HepG2 (cell line): Measurements from ENCODE around the gene MED22. TPM values are rescaled to one million over a fixed set of nuclear protein-coding genes. Genes with fewer than 3 reads are reported as not detected.

Experiments used
- ATF3 ChIP-seq: sonication (generic); formaldehyde crosslinking; IDR thresholded peaks from 2 replicates; pipeline ENCODE4 v1.4.0; 2020; ENCODE audit warnings: missing genetic modification reagents
- CCDC6 ChIP-seq: sonication (generic); formaldehyde crosslinking; IDR thresholded peaks from 2 replicates; pipeline ENCODE4 v1.8.1; 2022; ENCODE audit warnings: mild to moderate bottlenecking, missing genetic modification reagents, moderate library complexity
- ELF3 ChIP-seq: IDR thresholded peaks from 2 replicates; pipeline ENCODE4 v1.6.1; 2016; ENCODE audit warnings: missing genetic modification reagents, missing compliant biosample characterization
- GABPB1 ChIP-seq: IDR thresholded peaks from 2 replicates; pipeline ENCODE4 v1.6.1; 2016; ENCODE audit warnings: mild to moderate bottlenecking, missing genetic modification reagents, moderate library complexity, missing compliant biosample characterization
- HNRNPK ChIP-seq: fragments of 200-400 bp; formaldehyde crosslinking; IDR thresholded peaks from 2 replicates; pipeline ENCODE4 v1.6.1; 2018; ENCODE audit warnings: low read length, low read depth, moderate library complexity, mild to moderate bottlenecking; ENCODE audit not compliant: poor library complexity, severe bottlenecking
- MAF1 ChIP-seq: sonication (generic); formaldehyde crosslinking; IDR thresholded peaks from 2 replicates; pipeline ENCODE4 v1.5.0; 2020; ENCODE audit warnings: missing genetic modification reagents, borderline replicate concordance
- MBNL3 ChIP-seq: fragments of 250-450 bp; sonication (Bioruptor Pico); conservative IDR thresholded peaks from 2 replicates; pipeline ENCODE4 v1.8.0; 2022; ENCODE audit warnings: mild to moderate bottlenecking, inconsistent platforms
- NR2F2 ChIP-seq: IDR thresholded peaks from 2 replicates; pipeline ENCODE4 v1.6.1; 2012; ENCODE audit warnings: low read depth, inconsistent platforms, borderline replicate concordance
- PAXIP1 ChIP-seq: sonication (generic); formaldehyde crosslinking; conservative IDR thresholded peaks from 2 replicates; pipeline ENCODE4 v1.4.0; 2020; ENCODE audit warnings: mild to moderate bottlenecking, missing genetic modification reagents, moderate library complexity
- ZBTB3 ChIP-seq: sonication (generic); formaldehyde crosslinking; IDR thresholded peaks from 2 replicates; pipeline ENCODE4 v1.4.0; 2020; ENCODE audit warnings: low read depth, mild to moderate bottlenecking, moderate library complexity, missing genetic modification reagents, borderline replicate concordance
- ZNF101 ChIP-seq: sonication (generic); formaldehyde crosslinking; IDR thresholded peaks from 2 replicates; pipeline ENCODE4 v1.4.0; 2020; ENCODE audit warnings: mild to moderate bottlenecking, low read depth, missing genetic modification reagents, borderline replicate concordance
- ZNF251 ChIP-seq: sonication (generic); formaldehyde crosslinking; IDR thresholded peaks from 2 replicates; pipeline ENCODE4 v1.9.0; 2021; ENCODE audit warnings: mild to moderate bottlenecking, missing genetic modification reagents
- ZNF263 ChIP-seq: sonication (generic); formaldehyde crosslinking; IDR thresholded peaks from 2 replicates; pipeline ENCODE4 v1.4.0; 2020; ENCODE audit warnings: missing genetic modification reagents
- ZNF276 ChIP-seq: sonication (generic); formaldehyde crosslinking; IDR thresholded peaks from 2 replicates; pipeline ENCODE4 v1.4.0; 2020; ENCODE audit warnings: mild to moderate bottlenecking, low read depth, missing genetic modification reagents
- ZNF337 ChIP-seq: sonication (generic); formaldehyde crosslinking; IDR thresholded peaks from 2 replicates; pipeline ENCODE4 v1.5.1; 2020; ENCODE audit warnings: missing genetic modification reagents, low read depth, mild to moderate bottlenecking, borderline replicate concordance
- ZNF776 ChIP-seq: sonication (generic); formaldehyde crosslinking; IDR thresholded peaks from 2 replicates; pipeline ENCODE4 v1.4.0; 2020; ENCODE audit warnings: mild to moderate bottlenecking, missing genetic modification reagents
- polyA plus RNA-seq, 8 experiments: library from polyadenylated mRNA; depleted of rRNA in 3 of 8; stranded (reverse) in 7 of 8; unstranded in 1 of 8; fragments of >200 nt; fragmentation: Illumina TruSeq in 4 of 8; extraction: Trizol in 4 of 8; gene quantifications; 2 replicates each; pipeline versions ENCODE4 v1.2.1 to v1.2.3, GENCODE V29; 2011 to 2016; ENCODE audit warnings: low read depth in 4 of 8, missing spikeins in 1 of 8, mixed read lengths in 1 of 8; ENCODE audit not compliant: insufficient read depth in 1 of 8
- total RNA-seq, 5 experiments: library from RNA; depleted of rRNA; stranded (reverse); fragments of >200 nt; fragmentation: Illumina TruSeq; extraction: Trizol; gene quantifications; 2 replicates each; pipeline ENCODE4 v1.2.3, GENCODE V29; 2016; ENCODE audit warnings: low read depth in 1 of 5
- TF ChIP-seq, protein P1 (sequence below): sonication (generic); formaldehyde crosslinking; IDR thresholded peaks from 2 replicates; pipeline ENCODE4 v1.4.0; 2020; ENCODE audit warnings: missing genetic modification reagents, borderline replicate concordance
- TF ChIP-seq, protein P2 (sequence below): sonication (generic); formaldehyde crosslinking; IDR thresholded peaks from 2 replicates; pipeline ENCODE4 v1.4.0; 2020; ENCODE audit warnings: missing genetic modification reagents, borderline replicate concordance

Gene MED22
- total and polyA plus RNA-seq, 2 of the 13 experiments (the other 11 are each of a cell fraction or from before 2014, with no cell fraction given) = 15.8 to 22.1 TPM

GRCh38 chr9:133351908-133352634, 4.1 kb upstream of the MED22 start (continued):
- TF ChIP-seq, protein P1, sequence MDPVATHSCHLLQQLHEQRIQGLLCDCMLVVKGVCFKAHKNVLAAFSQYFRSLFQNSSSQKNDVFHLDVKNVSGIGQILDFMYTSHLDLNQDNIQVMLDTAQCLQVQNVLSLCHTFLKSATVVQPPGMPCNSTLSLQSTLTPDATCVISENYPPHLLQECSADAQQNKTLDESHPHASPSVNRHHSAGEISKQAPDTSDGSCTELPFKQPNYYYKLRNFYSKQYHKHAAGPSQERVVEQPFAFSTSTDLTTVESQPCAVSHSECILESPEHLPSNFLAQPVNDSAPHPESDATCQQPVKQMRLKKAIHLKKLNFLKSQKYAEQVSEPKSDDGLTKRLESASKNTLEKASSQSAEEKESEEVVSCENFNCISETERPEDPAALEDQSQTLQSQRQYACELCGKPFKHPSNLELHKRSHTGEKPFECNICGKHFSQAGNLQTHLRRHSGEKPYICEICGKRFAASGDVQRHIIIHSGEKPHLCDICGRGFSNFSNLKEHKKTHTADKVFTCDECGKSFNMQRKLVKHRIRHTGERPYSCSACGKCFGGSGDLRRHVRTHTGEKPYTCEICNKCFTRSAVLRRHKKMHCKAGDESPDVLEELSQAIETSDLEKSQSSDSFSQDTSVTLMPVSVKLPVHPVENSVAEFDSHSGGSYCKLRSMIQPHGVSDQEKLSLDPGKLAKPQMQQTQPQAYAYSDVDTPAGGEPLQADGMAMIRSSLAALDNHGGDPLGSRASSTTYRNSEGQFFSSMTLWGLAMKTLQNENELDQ (CRISPR knock-in tag) = no peak
- no peak for TF ChIP-seq ZNF101 (CRISPR knock-in tag)
- TF ChIP-seq MAF1 (CRISPR knock-in tag) = 0 out of 2 replicates have a peak, but pooled peaks have one; percentile 24
- TF ChIP-seq ATF3 (CRISPR knock-in tag) = no peak
- no peak for TF ChIP-seq ZNF337 (CRISPR knock-in tag)
- TF ChIP-seq HNRNPK = no peak
- TF ChIP-seq ELF3 = 0 out of 2 replicates have a peak, but pooled peaks have one; percentile 36
- TF ChIP-seq NR2F2 = no peak
- TF ChIP-seq ZNF251 (CRISPR knock-in tag) = no peak
- no peak for TF ChIP-seq ZNF276 (CRISPR knock-in tag)
- TF ChIP-seq ZNF263 (CRISPR knock-in tag) = peak; percentile 96
- no peak for TF ChIP-seq CCDC6 (CRISPR knock-in tag)
- TF ChIP-seq PAXIP1 (CRISPR knock-in tag) = no peak
- no peak for TF ChIP-seq ZNF776 (CRISPR knock-in tag)
- no peak for TF ChIP-seq ZBTB3 (CRISPR knock-in tag)
- no peak for TF ChIP-seq MBNL3
- TF ChIP-seq, protein P2, sequence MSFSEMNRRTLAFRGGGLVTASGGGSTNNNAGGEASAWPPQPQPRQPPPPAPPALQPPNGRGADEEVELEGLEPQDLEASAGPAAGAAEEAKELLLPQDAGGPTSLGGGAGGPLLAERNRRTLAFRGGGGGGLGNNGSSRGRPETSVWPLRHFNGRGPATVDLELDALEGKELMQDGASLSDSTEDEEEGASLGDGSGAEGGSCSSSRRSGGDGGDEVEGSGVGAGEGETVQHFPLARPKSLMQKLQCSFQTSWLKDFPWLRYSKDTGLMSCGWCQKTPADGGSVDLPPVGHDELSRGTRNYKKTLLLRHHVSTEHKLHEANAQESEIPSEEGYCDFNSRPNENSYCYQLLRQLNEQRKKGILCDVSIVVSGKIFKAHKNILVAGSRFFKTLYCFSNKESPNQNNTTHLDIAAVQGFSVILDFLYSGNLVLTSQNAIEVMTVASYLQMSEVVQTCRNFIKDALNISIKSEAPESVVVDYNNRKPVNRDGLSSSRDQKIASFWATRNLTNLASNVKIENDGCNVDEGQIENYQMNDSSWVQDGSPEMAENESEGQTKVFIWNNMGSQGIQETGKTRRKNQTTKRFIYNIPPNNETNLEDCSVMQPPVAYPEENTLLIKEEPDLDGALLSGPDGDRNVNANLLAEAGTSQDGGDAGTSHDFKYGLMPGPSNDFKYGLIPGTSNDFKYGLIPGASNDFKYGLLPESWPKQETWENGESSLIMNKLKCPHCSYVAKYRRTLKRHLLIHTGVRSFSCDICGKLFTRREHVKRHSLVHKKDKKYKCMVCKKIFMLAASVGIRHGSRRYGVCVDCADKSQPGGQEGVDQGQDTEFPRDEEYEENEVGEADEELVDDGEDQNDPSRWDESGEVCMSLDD (CRISPR knock-in tag) = no peak
- peak; percentile 35; the same call in 1 of the 2 replicates for TF ChIP-seq GABPB1 (CRISPR knock-in tag)
